IPS-18a (cell line): ENCODE results near the gene CLIC5.

ENCODE experiments used
- H3K27ac ChIP-seq: one replicate; pipeline ENCODE4 v1.5.1; 2013; ENCODE audit warnings: low read length
- H3K27me3 ChIP-seq: one replicate; pipeline ENCODE4 v1.6.1; 2013; ENCODE audit warnings: mild to moderate bottlenecking, low read length; ENCODE audit not compliant: control insufficient read depth, insufficient read depth
- H3K36me3 ChIP-seq: one replicate; pipeline ENCODE4 v1.6.1; 2013; ENCODE audit warnings: low read depth, low read length; ENCODE audit not compliant: control insufficient read depth
- H3K4me1 ChIP-seq: one replicate; pipeline ENCODE4 v1.6.1; 2013; ENCODE audit warnings: low read depth, low read length; ENCODE audit not compliant: control insufficient read depth
- H3K4me3 ChIP-seq: one replicate; pipeline ENCODE4 v1.5.1; 2013; ENCODE audit warnings: low read length
- H3K9ac ChIP-seq: one replicate; pipeline ENCODE4 v1.6.1; 2013; ENCODE audit warnings: mild to moderate bottlenecking, low read length, moderate library complexity
- H3K9me3 ChIP-seq: one replicate; pipeline ENCODE4 v1.6.1; 2013; ENCODE audit warnings: low read depth, low read length; ENCODE audit not compliant: control insufficient read depth

The CLIC5 gene

GRCh38 chr6:45880159-45880558, 135.5 kb downstream of the CLIC5 start:
- Histone ChIP-seq H3K4me3 (no peak overlapping the region), H3K9me3 (no peaks in the 10 kb centered on the region), H3K9ac (no peak overlapping the region), H3K4me1 (no peaks in the 10 kb centered on the region), H3K27ac (no peak overlapping the region), H3K27me3 (no peaks in the 10 kb centered on the region), H3K36me3 (no peaks in the 10 kb centered on the region)

GRCh38 chr6:45877970-45878590, 137.6 kb downstream of the CLIC5 start:
- Histone ChIP-seq H3K4me3 (no peak overlapping the region), H3K9me3 (no peaks in the 10 kb centered on the region), H3K9ac (no peak overlapping the region), H3K27me3 (no peaks in the 10 kb centered on the region), H3K36me3 (no peaks in the 10 kb centered on the region), H3K4me1 (no peaks in the 10 kb centered on the region), H3K27ac (no peak overlapping the region)

DNA sequence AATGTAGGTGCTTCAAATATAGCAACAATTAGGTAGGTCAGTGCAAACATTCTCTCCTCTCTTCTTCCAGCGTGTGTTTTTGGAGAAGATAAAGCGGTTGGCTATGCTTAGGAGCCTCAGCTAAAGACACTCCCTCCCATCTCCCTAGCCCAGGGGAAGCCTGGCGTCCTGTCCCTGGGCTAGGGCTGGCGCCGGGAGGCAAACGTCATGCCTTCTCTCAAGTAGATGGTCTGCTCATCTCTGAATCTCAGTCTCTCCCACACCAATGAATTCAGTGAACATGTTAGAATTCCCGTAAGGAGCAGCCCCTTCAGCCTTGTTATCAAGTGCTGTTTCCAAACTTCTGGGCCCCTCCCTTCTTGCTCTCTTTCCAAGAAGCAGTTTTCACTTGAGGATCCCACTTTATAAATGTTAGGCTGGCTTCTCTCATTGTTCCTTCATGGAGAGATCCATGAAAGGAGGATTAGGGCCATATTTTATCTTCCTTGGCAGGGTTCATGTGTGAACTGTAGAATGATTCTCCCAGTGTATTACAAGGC, 142.8 kb downstream of the CLIC5 start:
- Histone ChIP-seq H3K36me3 (no peaks in the 10 kb centered on the region), H3K9me3 (no peaks in the 10 kb centered on the region), H3K4me1 (no peaks in the 10 kb centered on the region), H3K4me3 (no peak overlapping the region), H3K9ac (no peak overlapping the region), H3K27me3 (no peaks in the 10 kb centered on the region), H3K27ac (no peak overlapping the region)

GRCh38 chr6:45870531-45870930, 145.1 kb downstream of the CLIC5 start:
- Histone ChIP-seq H3K27me3 (no peaks in the 10 kb centered on the region), H3K36me3 (no peaks in the 10 kb centered on the region), H3K4me3 (no peak overlapping the region), H3K4me1 (no peaks in the 10 kb centered on the region), H3K9ac (no peak overlapping the region), H3K9me3 (no peaks in the 10 kb centered on the region), H3K27ac (no peak overlapping the region)

DNA sequence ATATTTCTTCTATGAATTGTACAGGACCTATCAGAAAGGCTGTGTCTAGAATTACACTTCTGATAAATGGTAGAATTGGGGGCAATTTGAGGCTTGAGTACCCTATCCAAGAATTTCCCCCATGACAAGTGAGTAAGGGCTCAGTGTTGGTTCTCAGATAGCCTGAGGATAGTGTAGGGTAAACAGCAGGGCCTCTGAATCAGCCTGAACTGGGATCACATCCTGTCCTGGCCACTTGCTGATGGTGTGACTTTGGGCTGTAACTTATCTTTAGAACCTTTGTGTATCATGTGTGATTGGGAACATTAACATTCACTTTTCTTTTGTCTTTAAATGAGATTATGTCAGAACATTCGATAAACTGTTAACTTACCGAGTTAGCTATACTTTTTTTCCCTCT, 151.0 kb downstream of the CLIC5 start:
- Histone ChIP-seq H3K27me3 (no peaks in the 10 kb centered on the region), H3K4me3 (no peak overlapping the region), H3K27ac (no peak overlapping the region)

GRCh38 chr6:45858691-45859090, 157.0 kb downstream of the CLIC5 start:
- H3K36me3 ChIP-seq, result no peaks in the 10 kb centered on the region
- H3K4me1 ChIP-seq, result no peaks in the 10 kb centered on the region
- no peak overlapping the region for H3K9ac ChIP-seq
- no peaks in the 10 kb centered on the region for H3K9me3 ChIP-seq
- no peak overlapping the region for H3K4me3 ChIP-seq
- H3K27ac ChIP-seq, result no peak overlapping the region
- no peaks in the 10 kb centered on the region for H3K27me3 ChIP-seq

More for the DNA sequence above, 151.0 kb downstream of the CLIC5 start:
- Histone ChIP-seq H3K9ac (no peak overlapping the region), H3K36me3 (no peaks in the 10 kb centered on the region), H3K4me1 (no peaks in the 10 kb centered on the region), H3K9me3 (no peaks in the 10 kb centered on the region)

DNA sequence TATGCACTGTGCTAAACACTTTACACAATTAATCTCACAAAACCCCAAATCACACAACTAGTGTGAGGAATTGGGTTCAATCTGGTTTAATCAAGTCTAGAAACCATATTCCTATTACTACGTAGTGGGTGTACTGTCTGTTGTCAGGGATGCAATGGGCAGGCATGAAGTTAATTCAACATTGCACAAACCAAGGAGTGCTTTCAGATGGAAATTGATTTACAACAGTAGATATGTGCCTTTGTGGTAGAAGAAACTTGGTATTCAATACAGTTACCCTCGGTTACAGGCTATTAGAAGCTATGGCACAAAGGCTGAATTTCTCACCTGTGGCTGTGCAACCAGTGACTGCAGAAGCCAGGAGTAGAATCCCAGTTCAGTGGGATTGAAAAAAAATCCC, 157.8 kb downstream of the CLIC5 start:
- no peak overlapping the region for H3K9ac ChIP-seq
- no peak overlapping the region for H3K27ac ChIP-seq
- H3K9me3 ChIP-seq, result no peaks in the 10 kb centered on the region
- no peaks in the 10 kb centered on the region for H3K4me1 ChIP-seq
- H3K4me3 ChIP-seq, result no peak overlapping the region
- no peaks in the 10 kb centered on the region for H3K36me3 ChIP-seq
- peaks cover 4% of the 10 kb centered on the region for H3K27me3 ChIP-seq

DNA sequence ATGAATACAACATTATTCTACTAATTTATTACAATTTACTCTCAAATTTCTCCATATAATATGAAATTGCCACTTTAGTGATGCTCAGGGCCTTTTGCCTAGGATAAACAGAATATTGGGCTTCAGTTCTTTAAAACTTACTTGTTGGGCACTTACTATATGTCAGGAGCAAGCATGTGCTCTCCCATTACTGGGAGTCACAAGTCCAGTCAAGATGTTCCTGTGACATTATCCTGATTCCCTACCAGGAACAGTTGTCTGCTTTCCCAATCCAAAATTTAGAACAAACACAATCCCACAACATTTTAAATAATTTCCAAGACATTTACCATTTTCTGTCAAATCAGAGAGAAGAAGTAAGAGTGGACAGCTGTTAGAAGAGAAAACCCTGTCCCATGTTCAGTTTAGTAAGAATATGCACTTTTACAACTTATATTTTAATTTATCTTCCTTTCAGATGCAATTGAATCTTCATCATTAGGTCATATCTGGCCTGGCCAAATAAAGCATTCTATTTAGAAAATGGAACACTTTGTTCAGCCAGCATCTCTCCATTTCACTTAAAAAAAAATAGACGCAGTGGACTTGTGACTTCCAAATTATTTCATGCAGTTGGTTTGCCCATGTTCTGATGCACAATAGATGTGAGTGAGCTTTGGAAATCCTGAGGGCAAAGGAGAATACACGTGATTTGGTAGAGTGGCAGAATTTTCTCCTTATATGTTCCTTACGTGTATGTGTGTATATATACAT, 159.8 kb downstream of the CLIC5 start:
- Histone ChIP-seq H3K27ac (no peak overlapping the region), H3K4me3 (no peak overlapping the region), H3K36me3 (no peaks in the 10 kb centered on the region), H3K27me3 (peaks cover 7% of the 10 kb centered on the region), H3K9me3 (no peaks in the 10 kb centered on the region), H3K4me1 (no peaks in the 10 kb centered on the region), H3K9ac (no peak overlapping the region)

DNA sequence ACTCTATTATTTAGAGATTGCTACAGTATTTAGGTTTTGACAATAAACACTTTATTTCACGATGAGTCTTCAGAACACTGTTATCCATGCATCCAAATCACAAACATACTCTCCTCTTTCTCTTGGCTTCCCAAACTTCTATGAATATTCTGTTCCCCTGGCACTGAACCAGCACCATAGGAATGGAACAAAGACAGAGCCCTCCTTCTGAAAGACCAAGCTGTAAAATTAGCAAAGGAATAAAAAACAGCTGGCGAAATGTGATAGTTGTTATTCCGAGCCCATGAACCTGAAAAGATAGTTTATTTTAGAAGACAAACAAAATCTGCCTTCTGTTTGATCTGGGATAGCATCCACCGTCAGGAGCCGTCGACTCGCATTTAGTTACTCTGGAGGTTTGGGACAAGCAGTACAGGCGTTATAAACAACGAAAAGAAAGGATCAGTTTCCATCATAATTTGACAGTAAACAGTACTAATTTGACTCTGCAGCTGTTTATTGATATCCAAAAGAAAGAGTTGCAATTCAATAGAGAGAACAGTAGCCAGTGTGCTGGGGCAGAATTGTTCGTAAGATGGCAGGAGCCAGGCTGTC, 161.4 kb downstream of the CLIC5 start:
- no peaks in the 10 kb centered on the region for H3K9me3 ChIP-seq
- H3K4me3 ChIP-seq, result no peak overlapping the region
- peaks cover 3% of the 10 kb centered on the region for H3K4me1 ChIP-seq
- H3K27me3 ChIP-seq, result peaks cover 7% of the 10 kb centered on the region
- no peak overlapping the region for H3K27ac ChIP-seq
- H3K9ac ChIP-seq, result no peak overlapping the region
- no peaks in the 10 kb centered on the region for H3K36me3 ChIP-seq

DNA sequence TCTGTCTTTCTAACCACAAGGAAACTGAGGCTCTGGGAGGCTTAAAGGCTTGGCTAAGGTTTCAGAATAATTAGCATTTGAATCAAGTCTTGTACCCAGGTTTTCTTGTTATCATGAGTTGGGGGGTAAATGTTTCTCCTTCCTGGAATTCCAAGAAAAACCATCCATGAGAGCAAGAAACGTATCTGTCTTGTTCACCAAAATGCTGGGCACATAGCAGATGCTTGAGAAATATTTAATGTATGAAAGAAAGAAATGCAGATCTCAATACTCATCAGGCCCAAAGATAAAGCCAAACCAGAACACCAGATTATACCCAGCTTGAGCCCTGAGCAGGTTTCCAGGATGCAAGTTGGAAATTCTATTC, 164.6 kb downstream of the CLIC5 start:
- H3K4me1 ChIP-seq, result peaks cover 3% of the 10 kb centered on the region
- no peak overlapping the region for H3K4me3 ChIP-seq
- H3K27ac ChIP-seq, result no peak overlapping the region
- H3K9ac ChIP-seq, result no peak overlapping the region
- H3K27me3 ChIP-seq, result peaks cover 7% of the 10 kb centered on the region
- H3K9me3 ChIP-seq, result no peaks in the 10 kb centered on the region
- no peaks in the 10 kb centered on the region for H3K36me3 ChIP-seq

GRCh38 chr6:45850378-45851033, 165.2 kb downstream of the CLIC5 start:
- Histone ChIP-seq H3K27ac (no peak overlapping the region), H3K4me1 (peaks cover 3% of the 10 kb centered on the region), H3K4me3 (no peak overlapping the region), H3K9ac (no peak overlapping the region), H3K9me3 (no peaks in the 10 kb centered on the region), H3K27me3 (peaks cover 7% of the 10 kb centered on the region), H3K36me3 (no peaks in the 10 kb centered on the region)
